Fibroblast of the conjunctiva (primary cell): ENCODE data around the gene CCDC81.
A peak's percentile ranks its signal among the peaks of the same experiment; 100 is the strongest.

Experiments
- DNase-seq: peaks from one replicate; pipeline ENCODE4 v3.0.0-alpha.2; 2010; ENCODE audit warnings: low read depth

CCDC81 gene

GRCh38 chr11:86440843-86441242, 66.2 kb downstream of the CCDC81 start:
- no peak for DNase-seq

GRCh38 chr11:86442420-86442819, 67.7 kb downstream of the CCDC81 start:
- no peak for DNase-seq

DNA sequence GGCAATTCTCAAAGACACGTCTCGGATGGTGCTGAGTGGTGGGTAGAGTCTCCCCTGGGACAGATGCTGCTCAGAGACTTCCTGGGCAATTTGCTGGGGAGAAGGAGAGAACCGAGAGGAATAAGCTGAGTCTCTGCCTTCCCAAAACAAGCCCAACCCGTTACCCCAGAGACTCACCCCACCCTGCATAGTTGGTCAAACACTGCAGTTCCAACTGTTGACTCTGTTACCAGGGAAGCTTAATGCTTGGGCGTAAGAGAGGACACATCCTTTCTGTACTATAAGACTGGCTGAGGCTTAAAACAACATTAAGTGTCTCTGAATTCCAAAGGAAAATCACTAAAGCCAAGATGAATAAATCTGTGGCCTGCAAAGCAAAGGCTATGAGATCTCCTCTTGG, 68.1 kb downstream of the CCDC81 start:
- no peak for DNase-seq

DNA sequence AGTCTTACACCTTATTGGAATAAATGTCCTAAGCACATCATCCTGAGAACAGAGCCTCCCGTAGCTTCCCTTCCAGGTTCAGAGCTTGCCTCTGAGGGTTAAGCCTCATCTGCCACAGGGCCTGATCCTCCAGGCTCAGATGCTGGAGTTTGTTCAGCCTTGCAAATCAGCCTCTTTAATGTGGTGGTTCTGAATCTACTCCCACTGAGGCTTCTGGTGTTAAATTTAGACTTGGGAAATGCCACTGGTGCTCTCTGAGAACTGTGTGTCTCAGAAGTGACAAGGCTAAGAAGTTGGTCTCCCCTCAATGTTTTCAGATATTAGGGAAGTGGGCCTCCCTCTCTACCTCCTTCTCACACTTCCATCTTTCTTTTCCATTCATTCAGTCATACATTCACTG, 68.7 kb downstream of the CCDC81 start:
- DNase-seq: no peak

DNA sequence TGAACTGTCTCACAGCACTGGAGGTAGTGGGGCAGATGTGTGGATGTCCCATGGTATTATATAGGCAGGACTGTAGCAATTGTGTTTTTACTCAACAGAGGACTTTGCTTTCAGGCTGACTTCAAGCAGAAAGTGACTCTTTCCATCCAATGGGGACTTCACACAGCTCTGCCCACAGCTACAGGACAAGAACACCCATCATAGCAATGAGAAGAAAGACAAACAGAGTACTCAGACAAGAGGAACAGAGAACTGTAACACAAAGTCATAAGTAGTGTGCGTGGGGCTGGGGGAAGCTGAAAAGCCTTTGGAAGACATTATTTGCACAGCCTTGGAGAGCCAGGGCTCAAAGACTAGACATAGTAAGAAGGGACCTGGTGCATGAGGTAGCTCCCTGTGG, 70.3 kb downstream of the CCDC81 start:
- no peak for DNase-seq

DNA sequence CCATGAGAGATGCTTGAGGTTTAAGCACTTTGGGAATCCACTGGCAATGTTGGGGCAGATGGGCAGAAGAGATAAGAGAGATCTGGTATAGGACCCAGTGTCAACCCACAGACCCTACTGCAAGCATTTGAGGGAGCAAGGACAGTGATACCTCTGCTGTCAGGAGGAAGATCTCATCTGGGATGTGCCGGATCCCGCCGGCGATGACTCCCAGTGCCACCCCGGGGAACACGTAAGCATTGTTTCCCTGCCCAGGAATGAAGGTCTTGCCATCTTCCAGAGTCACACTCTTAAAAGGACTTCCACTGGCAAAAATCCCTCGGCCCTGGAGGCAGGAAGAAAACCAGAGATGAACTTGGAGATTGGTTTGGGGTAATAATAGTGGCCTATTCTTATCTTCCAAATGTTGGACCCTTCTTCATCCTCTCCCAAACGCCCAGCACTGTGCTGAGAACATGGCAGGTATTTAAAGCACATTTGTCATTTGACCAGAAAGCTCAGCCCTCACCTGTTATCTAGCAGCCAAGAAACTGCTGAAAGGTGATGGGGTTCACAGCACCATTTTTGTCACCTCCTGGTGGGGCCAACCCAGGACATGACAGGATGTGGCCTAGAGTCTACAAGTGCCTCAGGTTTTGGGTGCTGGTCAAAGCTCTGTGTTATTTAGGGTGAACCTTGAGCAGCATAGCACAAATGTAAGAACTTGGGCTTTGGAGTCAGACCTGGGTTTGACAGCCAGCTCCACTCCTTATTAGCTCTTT, 71.7 kb downstream of the CCDC81 start:
- DNase-seq: no peak

- no peak for DNase-seq
Observed at GRCh38 chr11:86446924-86447285, 72.2 kb downstream of the CCDC81 start.

- DNase-seq: no peak
Observed at GRCh38 chr11:86447763-86448480, 73.2 kb downstream of the CCDC81 start.

DNA sequence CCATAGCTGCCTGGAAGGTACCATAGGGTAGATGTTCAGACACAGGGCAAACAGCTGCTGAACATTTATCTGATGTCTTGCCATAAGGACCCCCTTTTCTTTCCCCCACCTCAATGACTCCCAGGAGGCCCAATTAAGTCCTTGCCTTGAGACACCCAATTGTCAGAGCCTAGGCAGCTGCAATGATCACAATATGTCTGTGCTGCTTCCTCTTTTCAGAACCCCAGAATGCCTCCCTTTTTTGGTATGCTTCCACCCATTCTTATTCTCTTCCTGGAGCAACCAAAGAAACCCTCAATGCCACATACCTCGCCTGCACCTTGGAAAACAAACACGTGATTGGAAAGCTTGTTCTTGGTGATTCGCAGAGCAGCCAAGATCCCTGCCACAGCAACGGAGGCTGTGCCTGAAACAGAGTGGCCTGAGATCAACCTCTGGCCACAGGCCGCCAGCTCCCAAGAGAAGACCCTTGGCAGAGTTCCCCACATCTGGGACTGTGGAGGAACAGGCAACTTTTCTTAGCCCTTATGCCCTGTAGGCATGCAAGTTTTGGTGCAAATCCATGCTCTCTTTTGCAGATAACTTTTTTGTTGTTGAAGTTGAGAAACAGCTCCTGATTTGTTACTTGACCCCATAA, 75.4 kb downstream of the CCDC81 start:
- no peak for DNase-seq

- DNase-seq: no peak
Observed at GRCh38 chr11:86453290-86454030, 78.8 kb downstream of the CCDC81 start.

DNA sequence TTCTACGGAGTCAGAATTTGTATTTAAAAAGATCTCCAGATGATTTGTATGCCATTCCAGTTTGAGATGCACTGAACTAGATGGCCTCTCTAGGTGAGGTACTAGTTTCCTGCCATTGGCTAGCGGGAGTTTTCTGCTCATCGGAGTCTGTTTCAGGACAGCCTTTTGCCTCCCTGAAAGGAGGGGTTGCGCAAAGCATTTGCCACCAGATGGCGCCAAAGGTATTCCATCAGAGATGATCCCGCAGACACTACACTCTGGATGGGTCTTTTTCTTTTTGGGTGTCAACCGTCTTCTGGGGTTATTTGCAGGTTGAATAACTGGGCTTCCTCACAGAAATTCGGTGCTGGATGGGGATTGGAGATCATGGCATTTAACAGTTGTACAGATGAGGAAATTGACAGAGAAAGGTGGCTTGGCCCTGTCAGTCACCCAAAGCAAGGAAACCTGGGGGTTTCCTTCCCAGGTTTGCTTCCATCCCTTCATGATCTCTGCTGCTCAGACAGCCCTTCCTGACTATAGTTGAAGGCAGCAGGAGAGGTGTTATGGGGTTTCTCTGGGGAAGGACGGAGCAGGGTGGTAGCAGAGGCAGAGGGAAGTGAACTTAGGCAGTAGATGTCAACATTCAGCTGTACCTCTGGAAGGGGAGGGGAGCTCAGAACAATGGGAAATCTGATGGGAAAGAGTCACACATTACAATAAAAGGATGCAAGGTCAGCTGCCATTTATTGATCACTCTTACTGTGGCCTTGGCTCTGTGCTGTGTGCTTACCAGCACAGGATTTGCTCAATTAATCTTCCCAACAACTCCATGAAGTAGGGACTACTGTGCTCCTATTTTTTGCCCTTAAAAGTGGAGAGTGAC, 81.6 kb downstream of the CCDC81 start:
- peak; percentile 72 for DNase-seq

GRCh38 chr11:86458294-86459001, 83.8 kb downstream of the CCDC81 start:
- DNase-seq: no peak

GRCh38 chr11:86459002-86459385, 84.3 kb downstream of the CCDC81 start:
- DNase-seq: no peak

DNA sequence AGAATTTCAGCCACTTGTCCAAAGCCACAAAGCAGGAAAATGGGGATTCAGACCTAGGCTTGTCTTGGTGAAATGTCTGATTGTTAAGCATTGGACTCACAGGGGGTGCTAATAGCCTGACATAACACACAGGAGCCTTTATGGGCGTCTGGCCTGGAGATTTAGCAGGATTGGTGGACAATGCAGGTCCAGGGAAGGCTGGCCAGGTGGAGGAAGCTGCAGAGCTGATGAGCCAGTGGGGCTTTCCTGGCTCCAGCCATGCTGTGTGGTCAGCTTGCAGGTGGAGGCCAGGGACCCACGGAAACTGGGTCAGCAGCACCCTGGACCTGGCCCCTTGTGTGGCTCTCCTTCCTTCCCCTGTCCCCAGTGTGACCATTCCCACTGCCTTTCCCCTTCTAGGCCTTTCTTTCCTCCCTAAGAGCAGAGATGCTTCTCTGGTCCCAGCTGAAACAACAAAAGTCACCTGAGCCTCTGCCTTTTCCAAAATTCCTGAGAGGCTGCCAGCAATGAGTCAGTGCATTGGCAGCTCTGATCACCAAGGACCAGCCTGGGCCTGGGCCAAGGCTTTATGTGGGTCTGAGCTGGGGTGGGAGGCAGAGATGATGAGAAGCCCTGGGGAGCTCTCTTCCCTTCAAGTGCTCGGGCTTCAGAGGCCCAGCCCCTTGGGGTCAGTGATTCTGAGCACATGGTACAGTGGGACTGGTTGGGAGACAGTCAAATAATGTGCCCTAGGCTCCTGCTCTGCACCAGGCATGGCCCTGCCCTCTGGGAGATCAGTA, 85.2 kb downstream of the CCDC81 start:
- peak; percentile 61 for DNase-seq

DNA sequence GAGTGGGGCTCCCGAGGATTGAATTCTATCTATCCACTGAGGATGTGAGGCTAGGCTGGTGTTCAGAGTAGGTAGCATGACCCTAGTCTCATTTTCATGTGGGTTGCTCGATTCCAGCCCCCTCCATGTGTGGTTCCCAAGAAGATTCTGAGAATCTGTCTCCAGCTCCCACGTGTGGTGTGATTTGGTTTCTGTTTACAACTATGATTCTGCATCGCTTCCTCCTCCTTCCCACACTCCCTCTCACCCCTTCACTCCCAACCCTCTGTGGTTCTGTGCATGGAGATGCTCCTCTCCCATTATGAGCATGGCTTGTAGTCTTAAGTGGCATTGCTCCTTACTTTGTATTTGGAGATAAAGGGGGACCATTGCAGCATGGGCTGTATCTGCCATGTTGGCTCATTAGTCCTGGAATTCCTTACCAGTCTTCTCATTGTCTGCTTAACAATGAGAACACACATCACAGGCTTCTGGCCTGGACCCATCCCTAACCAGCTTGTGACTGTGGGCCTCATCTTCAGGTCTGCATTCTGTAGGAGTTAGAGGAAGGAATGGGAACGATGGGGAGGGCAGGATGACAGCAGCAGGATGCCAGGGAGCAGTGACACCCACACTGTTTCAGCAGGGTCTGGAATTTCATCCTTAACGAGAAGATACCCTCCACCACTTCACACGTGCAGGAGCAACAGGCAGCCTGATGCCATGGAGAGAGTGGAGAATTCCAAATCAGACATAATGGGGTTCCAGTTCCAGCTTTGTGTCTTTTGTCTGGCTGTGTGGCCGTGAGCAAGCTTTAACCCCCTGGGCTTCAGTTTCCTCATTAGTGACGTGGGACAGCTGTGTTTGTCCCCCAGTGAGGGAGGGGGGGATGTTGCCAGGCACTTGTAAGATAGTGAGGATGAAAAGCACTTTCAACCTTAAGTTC, 86.0 kb downstream of the CCDC81 start:
- no peak for DNase-seq

- no peak for DNase-seq
Observed at GRCh38 chr11:86461892-86462291, 87.2 kb downstream of the CCDC81 start.

DNA sequence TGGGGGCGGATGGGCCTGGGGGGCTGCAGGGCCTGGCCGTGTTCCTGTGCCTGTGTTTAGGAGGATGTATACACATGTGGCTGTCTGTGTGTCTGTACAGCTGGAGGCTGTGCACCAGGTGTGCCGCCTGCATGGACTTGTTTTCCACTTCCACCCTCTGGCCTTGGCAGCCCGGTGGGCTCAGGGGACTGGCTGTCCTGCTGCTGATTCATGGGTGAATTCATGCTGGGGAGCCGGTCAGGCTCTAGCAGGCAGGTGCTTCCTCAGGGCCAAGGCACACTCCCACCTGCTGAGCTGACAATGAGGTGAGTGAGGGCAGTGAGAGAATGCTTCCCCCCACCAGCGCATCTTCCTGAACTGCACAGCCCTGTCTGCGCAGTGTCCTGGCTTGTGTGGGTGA, 88.4 kb downstream of the CCDC81 start:
- no peak for DNase-seq

GRCh38 chr11:86463955-86464354, 89.3 kb downstream of the CCDC81 start:
- no peak for DNase-seq
